ENCODE data around the gene TUBA3D.
"Not testable (repeated sequence)": the region's sequence is repeated elsewhere in the genome, so short reads cannot be mapped to it uniquely, and the experiment has no call there.

- not testable (repeated sequence) for TF ChIP-seq CTCF, EZH2phosphoT487 (IDR thresholded peaks at IDR 0.05)
Measured at GRCh38 chr2:131447981-131448380, 27.9 kb upstream of the TUBA3D start.
